HepG2 (cell line): ENCODE results near the gene MAMLD1. TPM values are rescaled to one million over a fixed set of nuclear protein-coding genes. Genes with fewer than 3 reads are reported as not detected.

Experiments
- ATAC-seq: fragments of 200-7000 bp; cut with Tn5 transposase; 3 replicates; pipeline ENCODE4 v1.9.1; 2020; ENCODE audit warnings: mild to moderate bottlenecking, moderate library complexity
- BruUV-seq: library from RNA; stranded (reverse); fragments of 400-500 nt; replicated peaks from 2 replicates; lab custom pipeline; 2021; lab: Mats Ljungman, UMichigan
- CTCF ChIA-PET: fragments of 300-600 bp; formaldehyde crosslinking; extraction: SDS; loops from one replicate; lab custom pipeline; 2021; ENCODE audit warnings: low total read pairs, inconsistent platforms, low intra/inter-chr PET ratio; lab: Yijun Ruan, JAX
- POLR2A ChIA-PET: fragments of 350-600 bp; sonication (Branson Sonifier 250); formaldehyde crosslinking; loops from one replicate; lab custom pipeline; 2020; ENCODE audit warnings: antibody characterized with exemption, inconsistent platforms; lab: Yijun Ruan, JAX
- DNase-seq: peaks from one replicate; pipeline ENCODE4 v3.0.0-alpha.2; 2015; ENCODE audit warnings: low spot score
- FAIRE-seq: peaks from 3 replicates; lab custom pipeline; 2011; peaks lifted over from hg19 to GRCh38; lab: Jason Lieb, UNC
- H2AFZ ChIP-seq: one replicate; pipeline ENCODE4 v1.6.1; 2011; ENCODE audit warnings: low read length, inconsistent platforms
- H3K27ac ChIP-seq: fragments of 300-600 bp; 3 replicates; pipeline ENCODE4 v1.8.0; 2011; ENCODE audit warnings: mixed run types, mild to moderate bottlenecking, mixed read lengths, low read length, inconsistent platforms; ENCODE audit not compliant: insufficient read depth; ENCODE audit errors: extremely low read length
- H3K27me3 ChIP-seq, 2 experiments: fragments of 200-600 bp in 1 of 2; 2 replicates in 1 of 2; 3 replicates in 1 of 2; pipeline versions ENCODE4 v1.6.0 to v1.8.0; 2011; ENCODE audit warnings: low read length in 2 of 2, mild to moderate bottlenecking in 2 of 2, moderate library complexity in 2 of 2, inconsistent platforms in 1 of 2; ENCODE audit not compliant: insufficient read depth in 2 of 2, control insufficient read depth in 1 of 2
- H3K36me3 ChIP-seq, 2 experiments: fragments of 200-600 bp in 1 of 2; replicated peaks in 1 of 2; 2 replicates in 1 of 2; 3 replicates in 1 of 2; pipeline versions ENCODE4 v1.5.1 to v1.8.0; 2011; ENCODE audit warnings: low read length in 2 of 2, inconsistent platforms in 1 of 2; ENCODE audit not compliant: insufficient read depth in 2 of 2, control insufficient read depth in 1 of 2
- H3K4me1 ChIP-seq: 2 replicates; pipeline ENCODE4 v1.5.1; 2012; ENCODE audit warnings: low read length, inconsistent platforms; ENCODE audit not compliant: insufficient read depth
- H3K4me2 ChIP-seq: 2 replicates; pipeline ENCODE4 v1.6.0; 2011; ENCODE audit warnings: low read depth, low read length, inconsistent platforms
- H3K4me3 ChIP-seq, 3 experiments: fragments of 200-600 bp in 1 of 3; sonication (generic), shearing (Covaris generic) in 1 of 3; replicated peaks in 1 of 3; 2 replicates each; pipeline ENCODE4 v1.5.1; 2011 to 2016; ENCODE audit warnings: low read length in 3 of 3, inconsistent platforms in 2 of 3, low read depth in 2 of 3, mild to moderate bottlenecking in 2 of 3, control low read depth in 1 of 3, mixed read lengths in 1 of 3; ENCODE audit not compliant: insufficient read depth in 1 of 3
- H3K79me2 ChIP-seq: one replicate; pipeline ENCODE4 v1.6.1; 2011; ENCODE audit warnings: low read length, inconsistent platforms; ENCODE audit not compliant: insufficient read depth
- H3K9ac ChIP-seq: 2 replicates; pipeline ENCODE4 v1.6.0; 2011; ENCODE audit warnings: mild to moderate bottlenecking, low read depth, low read length, inconsistent platforms; ENCODE audit not compliant: insufficient read depth
- H3K9me3 ChIP-seq: 2 replicates; pipeline ENCODE4 v1.5.1; 2012; ENCODE audit warnings: mild to moderate bottlenecking, low read length
- H4K20me1 ChIP-seq: 2 replicates; pipeline ENCODE4 v1.6.0; 2011; ENCODE audit warnings: inconsistent platforms, mild to moderate bottlenecking, low read length, moderate library complexity; ENCODE audit not compliant: insufficient read depth
- BCL6 ChIP-seq: IDR thresholded peaks from 2 replicates; pipeline ENCODE4 v1.6.1; 2016; ENCODE audit warnings: missing genetic modification reagents, missing compliant biosample characterization
- JUN ChIP-seq: sonication (generic); formaldehyde crosslinking; IDR thresholded peaks from 2 replicates; pipeline ENCODE4 v1.4.0; 2020; ENCODE audit warnings: mild to moderate bottlenecking, missing genetic modification reagents
- KLF15 ChIP-seq: sonication (generic); formaldehyde crosslinking; IDR thresholded peaks from 2 replicates; pipeline ENCODE4 v1.8.1; 2023; ENCODE audit warnings: borderline replicate concordance, mild to moderate bottlenecking, inconsistent platforms, missing genetic modification reagents, mixed read lengths
- MIER3 ChIP-seq: IDR thresholded peaks from 2 replicates; pipeline ENCODE4 v1.6.1; 2016; ENCODE audit warnings: missing compliant biosample characterization, borderline replicate concordance
- NFE2 ChIP-seq: sonication (generic); formaldehyde crosslinking; IDR thresholded peaks from 2 replicates; pipeline ENCODE4 v1.4.0; 2020; ENCODE audit warnings: missing genetic modification reagents
- ZFP36L2 ChIP-seq: sonication (generic); formaldehyde crosslinking; IDR thresholded peaks from 2 replicates; pipeline ENCODE4 v1.4.0; 2020; ENCODE audit warnings: missing genetic modification reagents
- ZNF18 ChIP-seq: sonication (generic); formaldehyde crosslinking; IDR thresholded peaks from 2 replicates; pipeline ENCODE4 v1.8.0; 2022; ENCODE audit warnings: mild to moderate bottlenecking, missing genetic modification reagents; ENCODE audit not compliant: insufficient replicate concordance
- ZNF766 ChIP-seq: sonication (generic); formaldehyde crosslinking; IDR thresholded peaks from 2 replicates; pipeline ENCODE4 v1.5.0; 2020; ENCODE audit warnings: missing genetic modification reagents, borderline replicate concordance
- ZNF788 ChIP-seq: sonication (generic); formaldehyde crosslinking; IDR thresholded peaks from 2 replicates; pipeline ENCODE4 v1.5.0; 2020; ENCODE audit warnings: mild to moderate bottlenecking, missing genetic modification reagents, borderline replicate concordance
- WGBS: methylation state at CpG from one replicate; pipeline ENCODE4 v1.1.6; 2017; ENCODE audit warnings: low lambda C conversion rate; 5-methylcytosine and 5-hydroxymethylcytosine counted together
- in situ Hi-C: cut with HindIII; loops from 2 replicates; pipeline ENCODE4 v1.10.0; 2017; ENCODE audit warnings: low pct_unique_long_range_greater_than_20kb; ENCODE audit not compliant: extremely low pct_ligation_motif_present
- intact Hi-C: fragments of 100-400 bp; cut with micrococcal nuclease; formaldehyde crosslinking; loops from one replicate; pipeline ENCODE4 v1.10.0; 2022; ENCODE audit not compliant: unreplicated experiment
- polyA plus RNA-seq, 8 experiments: library from polyadenylated mRNA; depleted of rRNA in 3 of 8; stranded (reverse) in 7 of 8; unstranded in 1 of 8; fragments of >200 nt; fragmentation: Illumina TruSeq in 4 of 8; extraction: Trizol in 4 of 8; gene quantifications; 2 replicates each; pipeline versions ENCODE4 v1.2.1 to v1.2.3, GENCODE V29; 2011 to 2016; ENCODE audit warnings: low read depth in 4 of 8, missing spikeins in 1 of 8, mixed read lengths in 1 of 8; ENCODE audit not compliant: insufficient read depth in 1 of 8
- total RNA-seq, 5 experiments: library from RNA; depleted of rRNA; stranded (reverse); fragments of >200 nt; fragmentation: Illumina TruSeq; extraction: Trizol; gene quantifications; 2 replicates each; pipeline ENCODE4 v1.2.3, GENCODE V29; 2016; ENCODE audit warnings: low read depth in 1 of 5

The MAMLD1 gene
- total and polyA plus RNA-seq, 2 of the 13 experiments (the other 11 are each of a cell fraction or from before 2014, with no cell fraction given): not detected

- DNase-seq (no peak), ATAC-seq (no peak), FAIRE-seq (no peak)
- Histone ChIP-seq H3K27me3 (no peaks in the 10 kb centered on the region), H3K4me2 (no peak overlapping the region), H3K4me3 (no peak overlapping the region), H3K27ac (no peak overlapping the region), H3K36me3 (no peaks in the 10 kb centered on the region), H4K20me1 (no peaks in the 10 kb centered on the region), H3K9ac (no peak overlapping the region), H3K9me3 (no peaks in the 10 kb centered on the region), H2AFZ (no peak overlapping the region), H3K79me2 (no peaks in the 10 kb centered on the region), H3K4me1 (no peaks in the 10 kb centered on the region)
- TF ChIP-seq BCL6 (no peak), KLF15 (CRISPR knock-in tag) (no peak), ZNF788 (CRISPR knock-in tag) (no peak), ZNF766 (CRISPR knock-in tag) (no peak), MIER3 (CRISPR knock-in tag) (no peak), ZNF18 (CRISPR knock-in tag) (no peak), NFE2 (no peak), ZFP36L2 (no peak), JUN (CRISPR knock-in tag) (no peak)
- BruUV-seq: no TSS peak
- WGBS: 0% methylated on average over 2 of the region's 2 CpGs
- POLR2A ChIA-PET: no interaction called here
- in situ Hi-C loops (no loop called here), intact Hi-C loops (no loop called here)
- CTCF ChIA-PET: no interaction called here
Observed at GRCh38 chrX:150522494-150522893, 159.4 kb downstream of the MAMLD1 start.
